ENCODE measurements around the gene SYT9.

- TF ChIP-seq CTCF (IDR thresholded peaks at IDR 0.05) = no peak
- TF ChIP-seq POLR2AphosphoS5 (IDR thresholded peaks at IDR 0.05; ENCODE audit: insufficient read depth in 1 of 2, low read depth in 1 of 2) = no peak
- TF ChIP-seq POLR2A (IDR thresholded peaks at IDR 0.05) = no peak
Measured at GRCh38 chr11:7239877-7240276, 11.8 kb upstream of the SYT9 start.

All from vagina (tissue), 2 donors.